ENCODE data around the gene PCCA.

GRCh38 chr13:100382785-100383184, 293.9 kb downstream of the PCCA start:
- TF ChIP-seq EGR1 (IDR thresholded peaks at IDR 0.05; ENCODE audit: low read depth in 2 of 2) (no peak), RXRA (IDR thresholded peaks at IDR 0.05) (no peak), YY1 (IDR thresholded peaks at IDR 0.05) (no peak), TAF1 (conservative IDR thresholded peaks at IDR 0.05) (no peak), RAD21 (IDR thresholded peaks at IDR 0.05) (no peak), ATF3 (IDR thresholded peaks at IDR 0.05) (no peak), MAX (IDR thresholded peaks at IDR 0.05) (no peak), GABPA (IDR thresholded peaks at IDR 0.05 in 1 of 2, conservative IDR thresholded peaks at IDR 0.05 in 1 of 2) (no peak), HNF4G (IDR thresholded peaks at IDR 0.05) (no peak)
- TF ChIP-seq, protein P1, sequence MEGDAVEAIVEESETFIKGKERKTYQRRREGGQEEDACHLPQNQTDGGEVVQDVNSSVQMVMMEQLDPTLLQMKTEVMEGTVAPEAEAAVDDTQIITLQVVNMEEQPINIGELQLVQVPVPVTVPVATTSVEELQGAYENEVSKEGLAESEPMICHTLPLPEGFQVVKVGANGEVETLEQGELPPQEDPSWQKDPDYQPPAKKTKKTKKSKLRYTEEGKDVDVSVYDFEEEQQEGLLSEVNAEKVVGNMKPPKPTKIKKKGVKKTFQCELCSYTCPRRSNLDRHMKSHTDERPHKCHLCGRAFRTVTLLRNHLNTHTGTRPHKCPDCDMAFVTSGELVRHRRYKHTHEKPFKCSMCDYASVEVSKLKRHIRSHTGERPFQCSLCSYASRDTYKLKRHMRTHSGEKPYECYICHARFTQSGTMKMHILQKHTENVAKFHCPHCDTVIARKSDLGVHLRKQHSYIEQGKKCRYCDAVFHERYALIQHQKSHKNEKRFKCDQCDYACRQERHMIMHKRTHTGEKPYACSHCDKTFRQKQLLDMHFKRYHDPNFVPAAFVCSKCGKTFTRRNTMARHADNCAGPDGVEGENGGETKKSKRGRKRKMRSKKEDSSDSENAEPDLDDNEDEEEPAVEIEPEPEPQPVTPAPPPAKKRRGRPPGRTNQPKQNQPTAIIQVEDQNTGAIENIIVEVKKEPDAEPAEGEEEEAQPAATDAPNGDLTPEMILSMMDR (IDR thresholded peaks at IDR 0.05; ENCODE audit: low read depth, low read length, missing input control): no peak
- TF ChIP-seq, protein P2, sequence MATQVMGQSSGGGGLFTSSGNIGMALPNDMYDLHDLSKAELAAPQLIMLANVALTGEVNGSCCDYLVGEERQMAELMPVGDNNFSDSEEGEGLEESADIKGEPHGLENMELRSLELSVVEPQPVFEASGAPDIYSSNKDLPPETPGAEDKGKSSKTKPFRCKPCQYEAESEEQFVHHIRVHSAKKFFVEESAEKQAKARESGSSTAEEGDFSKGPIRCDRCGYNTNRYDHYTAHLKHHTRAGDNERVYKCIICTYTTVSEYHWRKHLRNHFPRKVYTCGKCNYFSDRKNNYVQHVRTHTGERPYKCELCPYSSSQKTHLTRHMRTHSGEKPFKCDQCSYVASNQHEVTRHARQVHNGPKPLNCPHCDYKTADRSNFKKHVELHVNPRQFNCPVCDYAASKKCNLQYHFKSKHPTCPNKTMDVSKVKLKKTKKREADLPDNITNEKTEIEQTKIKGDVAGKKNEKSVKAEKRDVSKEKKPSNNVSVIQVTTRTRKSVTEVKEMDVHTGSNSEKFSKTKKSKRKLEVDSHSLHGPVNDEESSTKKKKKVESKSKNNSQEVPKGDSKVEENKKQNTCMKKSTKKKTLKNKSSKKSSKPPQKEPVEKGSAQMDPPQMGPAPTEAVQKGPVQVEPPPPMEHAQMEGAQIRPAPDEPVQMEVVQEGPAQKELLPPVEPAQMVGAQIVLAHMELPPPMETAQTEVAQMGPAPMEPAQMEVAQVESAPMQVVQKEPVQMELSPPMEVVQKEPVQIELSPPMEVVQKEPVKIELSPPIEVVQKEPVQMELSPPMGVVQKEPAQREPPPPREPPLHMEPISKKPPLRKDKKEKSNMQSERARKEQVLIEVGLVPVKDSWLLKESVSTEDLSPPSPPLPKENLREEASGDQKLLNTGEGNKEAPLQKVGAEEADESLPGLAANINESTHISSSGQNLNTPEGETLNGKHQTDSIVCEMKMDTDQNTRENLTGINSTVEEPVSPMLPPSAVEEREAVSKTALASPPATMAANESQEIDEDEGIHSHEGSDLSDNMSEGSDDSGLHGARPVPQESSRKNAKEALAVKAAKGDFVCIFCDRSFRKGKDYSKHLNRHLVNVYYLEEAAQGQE (IDR thresholded peaks at IDR 0.05): no peak

All from liver (tissue), 3 donors.